Panc1 (cell line): ENCODE measurements around the gene POC1B. TPM values are rescaled to one million over a fixed set of nuclear protein-coding genes. Genes with fewer than 3 reads are reported as not detected.

Experiments used
- ATAC-seq: fragments of 200-7000 bp; cut with Tn5 transposase; 2 replicates; pipeline ENCODE4 v1.9.1; 2020; ENCODE audit warnings: mild to moderate bottlenecking, moderate library complexity
- BruUV-seq: library from RNA; stranded (reverse); fragments of 400-500 nt; replicated peaks from 2 replicates; lab custom pipeline; 2021; lab: Mats Ljungman, UMichigan
- CTCF ChIA-PET: fragments of 300-600 bp; sonication (Branson Sonifier 250); formaldehyde crosslinking; loops from one replicate; lab custom pipeline; 2022; ENCODE audit warnings: antibody characterized with exemption; lab: Charles Lee
- POLR2A ChIA-PET: fragments of 300-600 bp; sonication (Branson Sonifier 250); formaldehyde crosslinking; loops from one replicate; lab custom pipeline; 2022; ENCODE audit warnings: antibody characterized with exemption; lab: Charles Lee
- DNase-seq: peaks from one replicate; pipeline ENCODE4 v3.0.0-alpha.2; 2010; ENCODE audit warnings: low read depth, low spot score
- H3K27ac ChIP-seq: 2 replicates; pipeline ENCODE4 v1.5.1; 2011; ENCODE audit warnings: mild to moderate bottlenecking, low read length, inconsistent platforms
- H3K27me3 ChIP-seq: fragments of 200-500 bp; sonication (Bioruptor generic); 2 replicates; pipeline ENCODE4 v1.6.0; 2014; ENCODE audit warnings: low read length, inconsistent platforms; ENCODE audit not compliant: control insufficient read depth, insufficient read depth
- H3K36me3 ChIP-seq: fragments of 200-500 bp; sonication (Bioruptor generic); 2 replicates; pipeline ENCODE4 v1.5.1; 2014; ENCODE audit warnings: inconsistent platforms, mild to moderate bottlenecking, low read length, moderate library complexity; ENCODE audit not compliant: control insufficient read depth, insufficient read depth
- H3K4me1 ChIP-seq: 2 replicates; pipeline ENCODE4 v1.5.1; 2011; ENCODE audit warnings: inconsistent platforms, mild to moderate bottlenecking, low read length, moderate library complexity; ENCODE audit not compliant: control insufficient read depth, insufficient read depth
- H3K4me3 ChIP-seq, 2 experiments: 2 replicates each; pipeline ENCODE4 v1.5.1; 2011 to 2012; ENCODE audit warnings: low read depth in 2 of 2, low read length in 2 of 2, mild to moderate bottlenecking in 2 of 2, inconsistent platforms in 1 of 2, moderate library complexity in 1 of 2
- H3K9me3 ChIP-seq: fragments of 200-500 bp; sonication (Bioruptor generic); 2 replicates; pipeline ENCODE4 v1.5.1; 2014; ENCODE audit warnings: low read depth, mild to moderate bottlenecking, inconsistent platforms, low read length, moderate library complexity; ENCODE audit not compliant: control insufficient read depth, insufficient read depth
- CTCF ChIP-seq: fragments of 450-650 bp; IDR thresholded peaks from 2 replicates; pipeline ENCODE4 v1.5.1; 2017; ENCODE audit warnings: mild to moderate bottlenecking
- POLR2AphosphoS5 ChIP-seq: IDR thresholded peaks from 2 replicates; pipeline ENCODE4 v1.6.1; 2012; ENCODE audit warnings: mild to moderate bottlenecking, low read depth, low read length, moderate library complexity
- SIN3A ChIP-seq: IDR thresholded peaks from 2 replicates; pipeline ENCODE4 v1.6.1; 2012; ENCODE audit warnings: low read depth, mild to moderate bottlenecking, low read length, moderate library complexity, borderline replicate concordance; ENCODE audit not compliant: insufficient read depth
- TCF7L2 ChIP-seq: IDR thresholded peaks from 2 replicates; pipeline ENCODE4 v1.6.1; 2011; ENCODE audit warnings: mild to moderate bottlenecking, low read depth, low read length, inconsistent platforms
- in situ Hi-C: cut with HindIII; loops from 2 replicates; pipeline ENCODE4 v1.10.0; 2016; ENCODE audit warnings: low sequenced_read_pairs, low pct_unique_long_range_greater_than_20kb
- intact Hi-C: fragments of 100-400 bp; cut with micrococcal nuclease; formaldehyde crosslinking; loops from one replicate; pipeline ENCODE4 v1.10.0; 2022; ENCODE audit not compliant: unreplicated experiment
- total RNA-seq: library from RNA; stranded (reverse); gene quantifications from one replicate; pipeline ENCODE4 v1.2.1, GENCODE V29; 2021; ENCODE audit not compliant: unreplicated experiment
- TF ChIP-seq, protein P1 (sequence below), 2 experiments: IDR thresholded peaks; 2 replicates each; pipeline ENCODE4 v1.6.1; 2011 to 2012; ENCODE audit warnings: low read depth in 2 of 2, control low read depth in 1 of 2, low read length in 1 of 2, mild to moderate bottlenecking in 1 of 2, moderate library complexity in 1 of 2; ENCODE audit not compliant: insufficient read depth in 1 of 2

The POC1B gene
- total RNA-seq, 1 experiment from 2014 or later = 7.3 TPM

DNA sequence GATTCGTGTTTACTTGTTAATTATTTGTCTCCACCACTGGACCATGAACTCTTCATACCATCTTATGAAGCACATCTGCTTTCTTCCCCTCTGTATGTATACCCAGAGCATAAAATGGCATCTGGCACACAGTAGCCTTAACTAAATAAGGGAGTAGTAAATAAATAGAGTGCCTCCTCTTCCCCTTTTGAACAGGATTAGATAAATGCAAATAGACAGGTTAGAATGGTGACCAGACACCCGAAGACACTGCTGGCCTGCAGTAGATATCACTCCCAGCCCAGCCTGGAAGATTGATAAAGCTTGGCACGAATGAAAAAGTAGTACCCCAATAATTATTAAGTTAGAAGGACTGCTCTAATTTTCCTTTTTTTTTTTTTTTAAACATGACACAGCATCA lies 8.1 kb downstream of the POC1B start:
- Histone ChIP-seq H3K27ac (no peak overlapping the region), H3K4me3 (no peak overlapping the region), H3K4me1 (peaks cover 12% of the 10 kb centered on the region), H3K9me3 (no peaks in the 10 kb centered on the region), H3K36me3 (no peaks in the 10 kb centered on the region), H3K27me3 (no peaks in the 10 kb centered on the region)
- intact Hi-C loops = no loop called here
- DNase-seq (no peak), ATAC-seq (no peak)
- CTCF ChIA-PET = interaction anchor here (0.6 kb wide), 1 partner anchor 35 kb away, joined by 3 read pairs; no protein-coding TSS in a partner anchor
- in situ Hi-C loops = no loop called here
- TF ChIP-seq CTCF = no peak
- no peak for TF ChIP-seq POLR2AphosphoS5
- TF ChIP-seq SIN3A = no peak
- no peak for TF ChIP-seq TCF7L2
- TF ChIP-seq, protein P1, sequence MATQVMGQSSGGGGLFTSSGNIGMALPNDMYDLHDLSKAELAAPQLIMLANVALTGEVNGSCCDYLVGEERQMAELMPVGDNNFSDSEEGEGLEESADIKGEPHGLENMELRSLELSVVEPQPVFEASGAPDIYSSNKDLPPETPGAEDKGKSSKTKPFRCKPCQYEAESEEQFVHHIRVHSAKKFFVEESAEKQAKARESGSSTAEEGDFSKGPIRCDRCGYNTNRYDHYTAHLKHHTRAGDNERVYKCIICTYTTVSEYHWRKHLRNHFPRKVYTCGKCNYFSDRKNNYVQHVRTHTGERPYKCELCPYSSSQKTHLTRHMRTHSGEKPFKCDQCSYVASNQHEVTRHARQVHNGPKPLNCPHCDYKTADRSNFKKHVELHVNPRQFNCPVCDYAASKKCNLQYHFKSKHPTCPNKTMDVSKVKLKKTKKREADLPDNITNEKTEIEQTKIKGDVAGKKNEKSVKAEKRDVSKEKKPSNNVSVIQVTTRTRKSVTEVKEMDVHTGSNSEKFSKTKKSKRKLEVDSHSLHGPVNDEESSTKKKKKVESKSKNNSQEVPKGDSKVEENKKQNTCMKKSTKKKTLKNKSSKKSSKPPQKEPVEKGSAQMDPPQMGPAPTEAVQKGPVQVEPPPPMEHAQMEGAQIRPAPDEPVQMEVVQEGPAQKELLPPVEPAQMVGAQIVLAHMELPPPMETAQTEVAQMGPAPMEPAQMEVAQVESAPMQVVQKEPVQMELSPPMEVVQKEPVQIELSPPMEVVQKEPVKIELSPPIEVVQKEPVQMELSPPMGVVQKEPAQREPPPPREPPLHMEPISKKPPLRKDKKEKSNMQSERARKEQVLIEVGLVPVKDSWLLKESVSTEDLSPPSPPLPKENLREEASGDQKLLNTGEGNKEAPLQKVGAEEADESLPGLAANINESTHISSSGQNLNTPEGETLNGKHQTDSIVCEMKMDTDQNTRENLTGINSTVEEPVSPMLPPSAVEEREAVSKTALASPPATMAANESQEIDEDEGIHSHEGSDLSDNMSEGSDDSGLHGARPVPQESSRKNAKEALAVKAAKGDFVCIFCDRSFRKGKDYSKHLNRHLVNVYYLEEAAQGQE (IDR thresholded peaks at IDR 0.05; ENCODE audit: insufficient read depth in 1 of 2, low read depth in 2 of 2, low read length in 1 of 2) = no peak
- POLR2A ChIA-PET = no interaction called here
- no TSS peak for BruUV-seq

DNA sequence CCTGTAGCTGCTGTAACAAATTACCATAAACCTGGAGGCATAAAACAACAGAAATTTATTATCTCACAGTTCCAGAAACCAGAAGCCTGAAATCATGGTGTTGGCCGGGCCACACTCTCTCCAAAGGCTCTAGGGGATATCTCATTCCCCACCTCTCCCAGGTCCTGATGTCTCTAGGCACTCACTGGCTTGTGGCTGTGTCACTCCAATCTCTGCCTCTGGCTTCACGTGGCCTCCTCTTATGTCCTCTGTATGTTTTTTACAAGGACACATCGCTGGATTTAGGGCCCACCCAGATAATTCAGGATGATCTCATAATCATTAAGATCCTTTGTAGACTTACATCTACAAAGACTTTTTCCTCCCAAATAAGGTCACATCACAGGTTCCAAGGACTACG lies 9.2 kb downstream of the POC1B start:
- DNase-seq (no peak), ATAC-seq (no peak)
- Histone ChIP-seq H3K36me3 (no peaks in the 10 kb centered on the region), H3K4me3 (no peak overlapping the region), H3K9me3 (no peaks in the 10 kb centered on the region), H3K27me3 (no peaks in the 10 kb centered on the region), H3K27ac (no peak overlapping the region), H3K4me1 (peaks cover 3% of the 10 kb centered on the region; the same call in 1 of the 2 replicates)
- no TSS peak for BruUV-seq
- in situ Hi-C loops (no loop called here), intact Hi-C loops (no loop called here)
- CTCF ChIA-PET = no interaction called here
- POLR2A ChIA-PET = no interaction called here
- TF ChIP-seq POLR2AphosphoS5 = no peak
- TF ChIP-seq CTCF = no peak
